ENCODE measurements around the gene REPS2.

- no peak for TF ChIP-seq CTCF (IDR thresholded peaks at IDR 0.05)
- TF ChIP-seq POLR2A (IDR thresholded peaks at IDR 0.05): no peak
These were observed 28.8 kb downstream of the REPS2 start for GRCh38 chrX:16975233-16975632.
